HUDEP-2 (cell line): ENCODE results near the gene REC114.

Source experiments
- DNase-seq, 76 experiments: peaks; one replicate each; lab custom pipeline; 2025; ENCODE audit not compliant: unreplicated experiment in 76 of 76; lab: John Stamatoyannopoulos, UW

Gene REC114

GRCh38 chr15:73600413-73601335 is 157.7 kb downstream of the REC114 start:
- no peak for DNase-seq

DNA sequence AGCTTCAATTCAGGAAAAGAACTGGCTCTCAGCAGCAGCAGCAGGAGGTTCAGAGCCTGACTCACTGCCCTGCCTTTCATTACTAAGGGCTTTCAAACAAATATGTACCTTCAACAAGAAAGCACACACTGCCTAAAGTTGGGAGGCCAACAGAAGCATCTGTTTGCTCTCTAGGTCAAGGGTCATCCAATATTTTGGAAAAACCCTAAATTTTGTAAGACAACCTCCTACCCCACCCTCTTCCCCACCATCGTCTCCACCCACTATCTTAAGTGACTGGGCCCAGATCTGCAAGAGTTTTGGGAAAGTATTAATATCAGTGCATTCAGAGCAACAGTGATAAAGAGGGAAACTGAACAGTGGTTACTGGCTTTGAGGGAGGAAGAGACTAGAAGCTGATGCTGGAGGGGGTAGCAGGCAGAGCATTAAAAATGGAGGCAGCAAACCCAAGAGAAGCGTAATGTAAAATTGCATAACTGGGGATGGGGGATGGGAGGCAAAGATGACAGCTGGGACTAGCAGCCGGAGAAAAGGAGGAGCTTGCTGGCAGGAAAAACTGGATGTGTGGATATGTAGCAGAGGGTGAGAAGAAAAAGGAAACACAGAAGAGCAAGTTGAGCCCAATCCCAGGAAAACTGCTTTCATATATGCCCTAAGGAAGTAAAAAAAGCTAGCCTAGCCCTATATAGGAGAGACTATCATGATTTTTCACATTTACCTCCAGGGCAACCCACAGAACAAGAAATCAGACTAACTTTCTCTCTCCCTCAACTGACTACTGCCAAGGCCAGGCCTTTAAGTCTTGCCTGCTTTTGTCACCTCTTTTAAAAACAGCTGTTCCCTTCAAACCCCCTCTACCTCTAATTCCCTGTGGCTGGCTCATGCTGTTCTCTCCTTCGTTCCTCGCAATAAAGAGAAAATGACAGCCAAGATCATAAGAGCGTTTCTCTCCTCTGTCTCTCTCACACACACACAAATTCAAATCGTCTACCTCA is 158.8 kb downstream of the REC114 start:
- DNase-seq, result no peak

GRCh38 chr15:73602446-73602843 is 159.5 kb downstream of the REC114 start:
- no peak for DNase-seq

DNA sequence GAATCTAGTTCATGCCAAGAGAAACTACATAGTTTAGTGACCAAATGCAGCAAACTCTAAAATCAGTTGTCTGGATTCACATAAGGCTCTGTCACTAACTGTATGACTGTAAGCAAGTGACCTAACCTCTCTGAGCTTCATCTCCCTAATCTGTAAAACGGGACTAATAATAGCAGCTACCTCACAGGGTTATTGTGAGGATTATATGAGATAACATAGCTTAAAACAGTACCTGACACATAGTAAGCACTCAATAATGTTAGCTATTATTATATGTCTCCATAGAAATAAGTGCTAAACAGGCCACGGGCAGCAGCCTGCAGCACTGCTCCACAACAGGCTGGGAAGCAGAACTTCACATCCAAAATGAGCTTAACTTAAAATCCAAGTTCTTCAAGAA is 160.0 kb downstream of the REC114 start:
- no peak for DNase-seq

GRCh38 chr15:73604477-73604876 is 161.5 kb downstream of the REC114 start:
- DNase-seq, result no peak

- DNase-seq, result no peak
Measured at GRCh38 chr15:73605759-73606436, 162.9 kb downstream of the REC114 start.

- DNase-seq, result no peak
Measured at GRCh38 chr15:73607405-73607804, 164.4 kb downstream of the REC114 start.

GRCh38 chr15:73607843-73608242 is 164.9 kb downstream of the REC114 start:
- no peak for DNase-seq

DNA sequence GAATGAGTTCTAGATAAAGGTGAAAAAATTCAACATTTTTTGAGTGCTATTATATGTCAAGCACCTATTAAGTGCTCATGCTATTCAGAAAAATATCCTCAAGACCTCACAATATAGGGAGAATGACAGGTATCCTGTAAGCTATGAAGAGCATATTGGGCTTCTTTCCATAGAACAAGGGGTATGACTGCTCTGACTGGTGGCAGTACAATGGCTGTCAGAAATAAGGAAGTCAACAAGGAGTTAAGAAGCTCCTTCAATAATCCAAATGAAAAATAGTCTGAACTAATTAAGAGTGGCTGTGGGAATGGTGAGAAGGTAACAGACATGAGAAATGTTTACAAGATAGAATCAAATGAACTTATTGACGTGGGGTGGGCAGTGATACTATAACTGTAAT is 165.5 kb downstream of the REC114 start:
- no peak for DNase-seq

DNA sequence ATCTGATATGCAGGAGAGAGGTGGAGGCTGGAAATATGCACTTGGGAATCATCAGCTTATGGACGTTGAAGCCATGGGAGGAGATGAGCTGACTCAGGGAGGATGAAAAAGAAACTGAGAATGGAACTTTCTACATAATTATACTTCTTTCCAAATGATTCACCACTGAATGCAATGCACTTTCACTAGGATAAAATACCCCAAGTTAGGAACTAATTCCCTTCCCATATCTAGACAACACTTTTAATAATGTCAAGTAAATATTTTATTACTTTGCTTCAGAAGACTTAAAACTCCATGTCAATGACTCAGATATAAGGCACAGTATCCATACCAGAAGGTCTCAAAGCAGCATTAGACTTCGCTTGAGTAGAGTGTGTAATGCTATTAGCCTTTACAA is 166.0 kb downstream of the REC114 start:
- no peak for DNase-seq
